GM12891 (cell line): ENCODE data around the gene EIF4B.
"Not testable (repeated sequence)": the region's sequence is repeated elsewhere in the genome, so short reads cannot be mapped to it uniquely, and the experiment has no call there.

Experiments used
- DNase-seq: peaks from one replicate; pipeline ENCODE4 v3.0.0; 2011; ENCODE audit warnings: low spot score; ENCODE audit not compliant: insufficient read length
- FAIRE-seq: peaks from 2 replicates; lab custom pipeline; 2011; peaks lifted over from hg19 to GRCh38; lab: Jason Lieb, UNC
- PAX5 ChIP-seq: IDR thresholded peaks from 2 replicates; pipeline ENCODE4 v1.6.1; 2011; ENCODE audit warnings: low read length, moderate library complexity, mild to moderate bottlenecking; ENCODE audit not compliant: insufficient read depth, severe bottlenecking
- POLR2A ChIP-seq: IDR thresholded peaks from 2 replicates; pipeline ENCODE4 v1.6.1; 2011; ENCODE audit warnings: low read depth, low read length, control low read depth
- POLR2AphosphoS5 ChIP-seq: IDR thresholded peaks from 2 replicates; pipeline ENCODE4 v1.6.1; 2011; ENCODE audit warnings: low read depth, low read length, control low read depth
- POU2F2 ChIP-seq: IDR thresholded peaks from 2 replicates; pipeline ENCODE4 v1.6.1; 2011; ENCODE audit warnings: low read depth, mild to moderate bottlenecking, control low read depth, low read length, moderate library complexity
- SPI1 ChIP-seq: IDR thresholded peaks from 2 replicates; pipeline ENCODE4 v1.6.1; 2011; ENCODE audit warnings: low read depth, low read length, control low read depth
- TAF1 ChIP-seq: IDR thresholded peaks from 2 replicates; pipeline ENCODE4 v1.6.1; 2011; ENCODE audit warnings: low read depth, low read length, control low read depth

The EIF4B gene

DNA sequence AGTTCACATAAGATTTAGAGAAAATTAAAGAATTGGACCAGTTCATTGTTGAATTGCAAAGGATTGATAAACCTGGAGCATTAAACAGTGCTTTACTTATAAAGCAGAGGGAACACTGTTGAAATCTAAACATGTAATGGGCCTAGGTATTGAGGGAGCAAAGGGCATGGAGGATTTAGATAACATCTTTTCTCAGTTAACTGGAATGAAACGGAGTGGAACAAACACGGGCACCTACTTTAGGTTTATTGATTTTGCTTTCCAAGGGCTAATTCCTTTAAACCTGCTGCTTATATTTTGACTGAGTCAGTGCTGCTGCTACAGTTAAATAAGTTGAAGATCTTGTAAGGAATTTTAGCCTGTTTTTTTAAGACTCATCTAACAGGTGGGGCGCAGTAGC is 5.6 kb downstream of the EIF4B start:
- TF ChIP-seq POU2F2, result no peak
- FAIRE-seq (no peak), DNase-seq (no peak)

DNA sequence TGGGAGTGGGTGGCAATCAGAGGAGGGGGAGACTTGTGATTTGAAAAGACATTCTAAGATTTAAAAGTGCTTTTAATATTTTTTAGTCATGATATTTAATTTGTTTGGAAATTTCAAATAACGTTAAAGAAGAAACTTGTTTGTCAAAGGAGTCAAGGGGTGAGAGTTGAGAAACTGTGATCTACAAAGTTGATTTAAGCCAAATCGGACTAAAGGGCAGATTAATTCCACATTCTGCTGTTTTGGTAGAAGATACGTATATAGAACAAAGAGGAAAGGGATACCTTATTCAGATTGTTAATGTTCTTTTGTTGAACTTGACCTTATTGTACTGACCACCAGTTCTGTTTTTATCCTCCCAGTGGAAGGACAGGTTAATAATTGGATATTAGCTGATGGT is 6.7 kb downstream of the EIF4B start:
- no peak for FAIRE-seq
- no peak for DNase-seq
- TF ChIP-seq TAF1, result no peak
- TF ChIP-seq POLR2AphosphoS5, result no peak
- TF ChIP-seq POLR2A, result no peak
- TF ChIP-seq SPI1, result no peak
- TF ChIP-seq POU2F2, result no peak
- no peak for TF ChIP-seq PAX5

DNA sequence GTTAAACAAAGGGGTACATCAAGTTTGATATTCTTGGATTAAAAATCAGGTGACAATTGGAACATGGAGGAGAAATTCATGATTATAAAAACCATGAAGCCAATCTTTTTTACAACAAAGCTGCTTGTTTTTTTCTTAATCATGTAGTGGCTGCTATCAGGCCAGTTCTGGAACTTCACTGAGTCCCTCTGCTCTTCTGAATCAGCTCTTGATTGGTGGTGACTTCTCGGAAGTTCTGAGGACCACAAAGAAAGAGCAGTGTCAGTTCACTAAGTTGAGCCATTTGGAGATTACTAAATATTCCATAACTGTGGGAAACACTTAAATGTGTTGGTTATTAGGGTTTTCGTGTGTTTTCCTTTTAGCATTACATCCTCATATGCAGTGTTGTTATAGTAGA is 8.5 kb downstream of the EIF4B start:
- no peak for DNase-seq
- no peak for FAIRE-seq
- TF ChIP-seq TAF1, result no peak
- no peak for TF ChIP-seq POLR2AphosphoS5
- TF ChIP-seq POU2F2, result no peak
- no peak for TF ChIP-seq SPI1
- TF ChIP-seq PAX5, result no peak
- no peak for TF ChIP-seq POLR2A

DNA sequence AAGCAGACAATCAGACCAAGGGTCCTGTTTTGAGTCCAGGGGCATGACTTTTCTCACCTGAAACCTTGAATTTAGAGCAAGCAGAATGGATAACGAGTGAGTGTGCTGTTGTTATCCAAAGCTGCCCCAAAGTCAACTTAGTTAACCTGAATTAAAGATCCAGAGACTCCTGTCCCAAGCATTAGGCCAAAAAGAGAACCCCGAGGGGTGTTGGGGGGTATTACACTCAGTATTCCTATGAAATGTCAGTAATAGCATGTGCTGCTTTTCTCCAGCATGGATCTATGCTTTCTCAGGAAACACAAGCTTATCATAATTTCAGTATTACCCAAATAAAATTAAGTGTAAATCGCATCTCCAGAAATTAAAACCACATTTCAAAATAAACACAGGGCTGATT is 19.0 kb downstream of the EIF4B start:
- no peak for DNase-seq
- no peak for FAIRE-seq
- no peak for TF ChIP-seq TAF1
- no peak for TF ChIP-seq POLR2A
- no peak for TF ChIP-seq POLR2AphosphoS5
- TF ChIP-seq POU2F2, result no peak
- TF ChIP-seq PAX5, result no peak

DNA sequence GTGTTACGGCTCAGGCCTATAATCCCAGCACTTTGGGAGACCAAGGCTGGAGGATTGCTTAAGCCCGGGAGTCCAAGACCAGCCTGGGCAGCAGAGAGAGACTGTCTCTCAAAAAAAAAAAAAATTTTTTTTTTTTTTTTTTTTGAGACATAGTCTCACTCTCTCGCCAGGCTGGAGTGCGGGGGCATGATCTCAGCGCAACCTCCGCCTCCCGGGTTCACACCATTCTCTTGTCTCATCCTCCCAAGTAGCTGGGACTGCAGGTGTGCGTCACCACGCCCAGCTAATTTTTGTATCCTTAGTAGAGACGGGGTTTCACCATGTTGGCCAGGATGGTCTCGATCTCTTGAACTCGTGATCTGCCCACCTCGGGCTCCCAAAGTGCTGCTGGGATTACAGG is 20.8 kb downstream of the EIF4B start:
- not testable (repeated sequence) for FAIRE-seq

DNA sequence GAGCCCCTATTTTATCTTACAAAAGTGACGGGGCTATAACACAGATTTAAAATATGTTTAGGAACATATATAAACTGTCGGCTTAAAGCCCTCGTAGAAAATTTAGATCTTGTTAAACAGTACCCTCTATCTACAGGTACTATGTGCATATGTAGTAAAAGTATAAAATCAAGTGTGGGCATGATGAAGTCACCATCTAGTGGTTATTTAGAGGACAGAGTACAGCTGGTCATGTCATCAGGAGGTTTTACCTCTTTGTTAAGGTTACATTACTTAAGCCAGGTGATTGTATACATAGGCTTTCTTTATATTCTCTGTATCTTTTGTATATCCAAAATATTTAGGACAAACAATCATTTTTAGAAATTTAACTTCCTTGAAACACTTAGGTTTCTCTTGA is 25.4 kb downstream of the EIF4B start:
- TF ChIP-seq PAX5 (no peak), POU2F2 (no peak), TAF1 (no peak), POLR2A (no peak), SPI1 (no peak), POLR2AphosphoS5 (no peak)
- FAIRE-seq (no peak), DNase-seq (no peak)

More for the DNA sequence above, 20.8 kb downstream of the EIF4B start:
- DNase-seq, result not testable (repeated sequence)

DNA sequence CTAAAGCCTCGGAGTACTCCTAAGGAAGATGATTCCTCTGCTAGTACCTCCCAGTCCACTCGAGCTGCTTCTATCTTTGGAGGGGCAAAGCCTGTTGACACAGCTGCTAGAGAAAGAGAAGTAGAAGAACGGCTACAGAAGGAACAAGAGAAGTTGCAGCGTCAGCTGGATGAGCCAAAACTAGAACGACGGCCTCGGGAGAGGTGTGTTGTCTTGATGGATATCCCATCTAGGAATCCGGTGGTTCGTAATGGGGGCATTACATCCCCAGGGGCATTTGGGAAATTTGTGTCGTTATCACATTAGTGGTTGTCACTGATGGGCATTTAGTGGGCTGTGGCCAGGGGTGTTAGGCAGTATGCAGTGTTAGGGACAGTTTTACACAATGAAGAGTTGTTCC is 27.6 kb downstream of the EIF4B start:
- not testable (repeated sequence) for FAIRE-seq, DNase-seq

DNA sequence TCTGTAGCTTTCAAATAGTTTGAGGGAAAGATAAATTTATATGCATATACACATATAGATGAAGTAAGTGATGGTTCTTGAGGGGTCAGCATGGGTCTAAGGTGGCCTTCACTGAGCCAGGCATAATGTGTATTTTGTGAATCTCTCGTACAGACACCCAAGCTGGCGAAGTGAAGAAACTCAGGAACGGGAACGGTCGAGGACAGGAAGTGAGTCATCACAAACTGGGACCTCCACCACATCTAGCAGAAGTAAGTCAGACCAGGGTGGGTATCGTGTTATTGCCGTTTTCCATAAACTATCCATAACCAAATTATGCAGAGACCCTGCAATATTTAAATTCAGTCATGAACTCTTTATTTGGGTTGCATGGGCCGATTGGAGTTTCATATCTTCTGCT is 28.2 kb downstream of the EIF4B start:
- DNase-seq (no peak), FAIRE-seq (no peak)
- TF ChIP-seq POU2F2 (no peak), TAF1 (no peak)

DNA sequence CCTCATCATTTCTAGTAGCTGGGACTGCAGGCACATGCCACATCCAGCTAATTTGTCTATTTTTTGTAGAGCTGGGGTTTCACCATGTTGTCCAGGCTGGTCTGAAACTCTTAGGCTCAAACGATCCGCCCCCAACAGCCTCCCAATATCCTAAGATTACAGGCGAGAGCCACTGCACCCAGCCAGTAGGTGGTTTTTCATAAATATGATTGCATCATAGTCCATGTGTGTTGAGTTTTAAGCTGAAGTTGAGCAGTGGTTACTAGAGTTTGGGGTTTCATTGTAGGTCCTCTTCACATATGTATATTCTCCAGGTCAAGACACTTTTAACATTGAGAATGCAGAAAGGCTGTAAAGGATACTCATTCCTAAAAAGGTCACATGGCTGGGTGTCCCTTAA is 30.5 kb downstream of the EIF4B start:
- TF ChIP-seq POLR2AphosphoS5, result no peak
- TF ChIP-seq POU2F2, result no peak
- TF ChIP-seq PAX5, result no peak
- TF ChIP-seq TAF1, result no peak
- no peak for TF ChIP-seq SPI1
- no peak for TF ChIP-seq POLR2A
- no peak for DNase-seq
- FAIRE-seq, result no peak

DNA sequence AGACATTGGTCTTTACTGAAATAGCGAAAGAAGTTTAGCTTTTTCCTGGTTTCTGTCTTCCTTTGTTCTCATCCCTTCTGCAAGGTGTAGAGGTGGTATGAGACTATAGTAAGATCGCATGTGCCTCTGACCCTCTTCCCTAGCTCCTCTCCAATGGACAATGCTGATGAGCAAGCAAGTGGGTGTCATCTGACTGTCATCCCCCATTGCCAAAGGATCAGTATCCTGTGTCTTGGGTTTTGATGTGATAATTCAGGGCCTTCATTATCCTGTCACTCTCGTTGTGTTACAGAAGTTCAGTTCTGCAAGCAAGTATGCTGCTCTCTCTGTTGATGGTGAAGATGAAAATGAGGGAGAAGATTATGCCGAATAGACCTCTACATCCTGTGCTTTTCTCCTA is 33.6 kb downstream of the EIF4B start:
- TF ChIP-seq SPI1 (no peak), POLR2AphosphoS5 (no peak), PAX5 (no peak), POLR2A (no peak), POU2F2 (no peak), TAF1 (no peak)
- FAIRE-seq (no peak), DNase-seq (no peak)

DNA sequence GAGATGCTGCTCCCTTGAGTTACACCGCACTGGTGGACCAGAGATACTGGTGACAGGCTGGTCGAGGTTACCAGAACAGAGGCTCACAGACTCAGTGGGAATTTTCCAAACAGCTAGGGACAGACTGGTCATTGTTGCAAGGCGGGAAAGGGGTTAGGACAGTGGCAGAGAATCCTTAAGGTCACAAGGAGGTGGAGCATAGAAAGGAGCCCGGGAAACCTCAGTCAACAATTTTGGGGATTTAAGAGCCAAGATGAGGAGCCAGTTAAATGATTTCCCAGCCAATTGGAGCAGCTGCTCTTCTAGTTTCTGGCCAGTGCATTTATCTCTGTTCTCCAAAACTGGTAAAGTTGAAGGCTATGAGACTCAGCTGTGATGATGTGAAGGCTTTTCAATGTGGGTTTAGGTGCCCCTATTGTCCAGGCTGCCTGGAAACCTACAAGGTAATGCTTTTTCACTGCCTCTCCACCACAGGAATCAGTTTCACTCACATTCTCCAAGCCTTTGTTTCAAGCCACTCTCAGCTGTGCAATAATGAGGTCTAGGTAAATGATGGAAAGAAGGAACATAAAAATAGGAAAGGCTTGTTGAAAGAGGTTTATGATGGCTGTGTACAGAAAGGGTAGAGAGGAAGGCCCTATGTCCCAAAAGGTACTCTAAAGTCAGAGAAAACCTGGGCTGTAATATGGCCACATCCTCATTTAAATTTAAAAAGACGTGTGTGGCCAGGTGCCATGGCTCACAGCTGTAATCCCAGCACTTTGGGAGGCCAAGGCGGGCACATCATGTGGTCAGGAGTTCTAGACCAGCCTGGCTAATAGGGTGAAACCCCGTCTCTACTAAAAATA is 36.6 kb downstream of the EIF4B start:
- FAIRE-seq, result no peak
- TF ChIP-seq TAF1 (no peak), POLR2A (no peak; the same call in none of the 2 replicates), POLR2AphosphoS5 (peak; percentile 75)

More for the DNA sequence above, 36.6 kb downstream of the EIF4B start:
- no peak for DNase-seq
